ENCODE results near the gene TUBB3.

TUBB3 gene

DNA sequence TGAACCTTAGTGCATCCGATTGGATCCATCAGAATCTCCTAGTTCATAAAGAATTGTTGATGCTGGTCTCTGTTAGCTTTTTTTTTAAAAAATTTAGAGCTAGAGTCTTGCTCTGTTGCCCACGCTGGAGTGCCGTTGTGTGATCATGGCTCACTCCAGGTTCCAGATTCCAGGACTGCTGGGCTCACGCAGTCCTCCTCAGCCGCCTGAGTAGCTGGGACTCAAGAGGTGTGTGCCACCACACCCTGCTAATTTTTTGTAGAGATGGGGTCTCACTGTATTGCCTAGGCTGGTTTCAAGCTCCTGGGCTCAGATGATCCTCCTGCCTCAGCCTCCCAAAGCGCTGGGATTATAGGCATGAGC is 41.8 kb upstream of the TUBB3 start:
- Histone ChIP-seq H3K27me3 (ENCODE audit: insufficient read depth, low read depth) (no peaks in the 10 kb centered on the region), H4K20me1 (ENCODE audit: insufficient read depth) (no peaks in the 10 kb centered on the region), H3K4me3 (IDR thresholded peaks at IDR 0.05; ENCODE audit: insufficient read depth, low read depth, low read length) (no peak overlapping the region), H3K9ac (peak overlapping the region; percentile 46; the same call in 1 of the 2 replicates), H2AFZ (ENCODE audit: low read depth) (no peak overlapping the region), H3K27ac (peak overlapping the region; percentile 71), H3K79me2 (ENCODE audit: insufficient read depth, low read depth) (peaks cover 60% of the 10 kb centered on the region), H3K36me3 (ENCODE audit: insufficient read depth) (peaks cover 15% of the 10 kb centered on the region; the same call in 1 of the 2 replicates), H3K4me1 (ENCODE audit: low read depth, poor library complexity, severe bottlenecking) (peaks cover 44% of the 10 kb centered on the region), H3K4me2 (peak overlapping the region; percentile 90)
- TF ChIP-seq, protein P1, sequence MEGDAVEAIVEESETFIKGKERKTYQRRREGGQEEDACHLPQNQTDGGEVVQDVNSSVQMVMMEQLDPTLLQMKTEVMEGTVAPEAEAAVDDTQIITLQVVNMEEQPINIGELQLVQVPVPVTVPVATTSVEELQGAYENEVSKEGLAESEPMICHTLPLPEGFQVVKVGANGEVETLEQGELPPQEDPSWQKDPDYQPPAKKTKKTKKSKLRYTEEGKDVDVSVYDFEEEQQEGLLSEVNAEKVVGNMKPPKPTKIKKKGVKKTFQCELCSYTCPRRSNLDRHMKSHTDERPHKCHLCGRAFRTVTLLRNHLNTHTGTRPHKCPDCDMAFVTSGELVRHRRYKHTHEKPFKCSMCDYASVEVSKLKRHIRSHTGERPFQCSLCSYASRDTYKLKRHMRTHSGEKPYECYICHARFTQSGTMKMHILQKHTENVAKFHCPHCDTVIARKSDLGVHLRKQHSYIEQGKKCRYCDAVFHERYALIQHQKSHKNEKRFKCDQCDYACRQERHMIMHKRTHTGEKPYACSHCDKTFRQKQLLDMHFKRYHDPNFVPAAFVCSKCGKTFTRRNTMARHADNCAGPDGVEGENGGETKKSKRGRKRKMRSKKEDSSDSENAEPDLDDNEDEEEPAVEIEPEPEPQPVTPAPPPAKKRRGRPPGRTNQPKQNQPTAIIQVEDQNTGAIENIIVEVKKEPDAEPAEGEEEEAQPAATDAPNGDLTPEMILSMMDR (conservative IDR thresholded peaks at IDR 0.05; ENCODE audit: low read depth, low read length): no peak

DNA sequence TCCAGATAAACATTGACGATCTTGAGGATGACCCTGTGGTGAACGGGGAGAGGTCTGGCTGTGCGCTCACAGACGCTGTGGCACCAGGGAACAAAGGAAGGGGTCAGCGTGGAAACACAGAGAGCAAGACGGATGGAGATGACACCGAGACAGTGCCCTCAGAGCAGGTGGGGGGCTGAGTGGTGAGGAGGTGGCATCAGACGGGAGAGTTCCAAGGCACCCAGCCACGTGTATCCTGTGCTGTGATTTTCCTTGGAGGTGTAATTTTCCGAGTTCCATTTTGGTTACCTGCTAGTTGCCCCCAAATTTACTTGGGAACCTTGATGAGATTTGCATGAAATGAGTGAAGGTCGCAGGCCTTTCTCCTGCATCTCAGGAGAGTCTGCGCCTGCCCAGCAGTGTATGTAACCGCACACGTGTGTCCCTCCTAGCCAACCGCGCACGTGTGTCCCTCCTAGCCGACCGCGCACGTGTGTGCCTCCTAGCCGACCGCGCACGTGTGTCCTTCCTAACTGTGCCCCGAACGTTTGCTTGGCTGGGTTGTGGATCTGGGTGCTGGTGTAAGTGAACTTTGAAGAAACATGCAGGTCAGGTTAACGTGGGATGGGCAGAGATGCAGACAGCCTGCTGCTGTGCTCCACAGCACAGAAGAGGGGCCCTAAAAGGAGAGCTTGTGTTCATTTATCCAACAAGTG is 39.6 kb upstream of the TUBB3 start:
- TF ChIP-seq, protein P1 (conservative IDR thresholded peaks at IDR 0.05; ENCODE audit: low read depth, low read length): no peak
- no peaks in the 10 kb centered on the region for H4K20me1 ChIP-seq (ENCODE audit: insufficient read depth)

DNA sequence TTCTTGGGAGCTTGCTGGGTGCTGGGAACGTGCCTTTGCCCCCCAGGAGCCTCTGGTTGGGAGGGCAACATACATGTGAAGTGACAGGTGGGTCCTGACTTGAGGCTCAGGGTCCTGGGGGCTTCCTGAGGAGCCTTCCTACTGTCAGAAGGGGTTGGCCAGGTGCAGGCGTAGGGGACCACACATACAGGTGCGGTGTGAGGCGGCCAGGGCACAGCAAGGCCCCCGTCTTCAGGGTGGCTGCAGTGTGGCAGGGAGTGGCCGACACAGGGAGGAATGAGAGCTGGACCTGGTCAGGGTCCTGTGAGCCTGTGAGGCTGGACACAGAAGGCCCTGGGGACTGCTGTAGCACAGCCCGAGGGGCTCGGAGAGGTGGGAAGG is 39.1 kb upstream of the TUBB3 start:
- Histone ChIP-seq H3K79me2 (ENCODE audit: insufficient read depth, low read depth) (peaks cover 35% of the 10 kb centered on the region), H3K4me2 (no peak overlapping the region), H2AFZ (ENCODE audit: low read depth) (no peak overlapping the region), H3K9ac (no peak overlapping the region), H3K27ac (no peak overlapping the region), H3K4me3 (IDR thresholded peaks at IDR 0.05; ENCODE audit: insufficient read depth, low read depth, low read length) (no peak overlapping the region), H3K4me1 (ENCODE audit: low read depth, poor library complexity, severe bottlenecking) (peaks cover 33% of the 10 kb centered on the region), H3K27me3 (ENCODE audit: insufficient read depth, low read depth) (no peaks in the 10 kb centered on the region), H3K36me3 (ENCODE audit: insufficient read depth) (peaks cover 14% of the 10 kb centered on the region; the same call in 1 of the 2 replicates), H4K20me1 (ENCODE audit: insufficient read depth) (no peaks in the 10 kb centered on the region)
- TF ChIP-seq, protein P1 (conservative IDR thresholded peaks at IDR 0.05; ENCODE audit: low read depth, low read length): no peak

More for the DNA sequence above, 39.6 kb upstream of the TUBB3 start:
- Histone ChIP-seq H3K4me1 (ENCODE audit: low read depth, poor library complexity, severe bottlenecking) (peaks cover 38% of the 10 kb centered on the region), H3K4me2 (no peak overlapping the region), H3K4me3 (IDR thresholded peaks at IDR 0.05; ENCODE audit: insufficient read depth, low read depth, low read length) (no peak overlapping the region), H2AFZ (ENCODE audit: low read depth) (no peak overlapping the region), H3K27me3 (ENCODE audit: insufficient read depth, low read depth) (no peaks in the 10 kb centered on the region), H3K9ac (no peak overlapping the region), H3K36me3 (ENCODE audit: insufficient read depth) (peaks cover 14% of the 10 kb centered on the region; the same call in 1 of the 2 replicates), H3K79me2 (ENCODE audit: insufficient read depth, low read depth) (peaks cover 40% of the 10 kb centered on the region), H3K27ac (no peak overlapping the region)

DNA sequence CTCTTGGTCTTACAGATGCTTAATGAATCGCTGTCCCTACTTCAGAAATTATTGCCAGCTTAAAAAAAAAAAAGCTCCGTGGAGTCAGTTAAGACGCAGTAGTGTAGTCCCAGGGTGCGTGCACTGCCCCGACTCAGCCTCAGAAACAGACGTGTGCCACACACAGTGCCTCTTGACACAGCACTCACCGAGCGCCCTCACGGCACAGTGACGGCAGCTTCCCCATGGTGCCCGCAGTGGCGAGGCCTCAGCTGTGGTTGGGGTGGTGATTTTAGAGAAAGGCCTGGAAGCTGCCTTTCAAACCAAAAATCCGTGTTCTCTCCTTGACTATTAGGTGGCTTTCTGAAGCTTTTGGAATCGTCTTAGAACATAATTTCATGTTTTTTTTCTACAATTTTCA is 35.9 kb upstream of the TUBB3 start:
- Histone ChIP-seq H3K27ac (no peak overlapping the region), H3K79me2 (ENCODE audit: insufficient read depth, low read depth) (peaks cover 20% of the 10 kb centered on the region), H4K20me1 (ENCODE audit: insufficient read depth) (no peaks in the 10 kb centered on the region), H2AFZ (ENCODE audit: low read depth) (no peak overlapping the region), H3K4me2 (no peak overlapping the region), H3K36me3 (ENCODE audit: insufficient read depth) (peaks cover 12% of the 10 kb centered on the region; the same call in 1 of the 2 replicates), H3K4me1 (ENCODE audit: low read depth, poor library complexity, severe bottlenecking) (peaks cover 7% of the 10 kb centered on the region), H3K27me3 (ENCODE audit: insufficient read depth, low read depth) (no peaks in the 10 kb centered on the region), H3K4me3 (IDR thresholded peaks at IDR 0.05; ENCODE audit: insufficient read depth, low read depth, low read length) (no peak overlapping the region), H3K9ac (no peak overlapping the region)
- TF ChIP-seq, protein P1 (conservative IDR thresholded peaks at IDR 0.05; ENCODE audit: low read depth, low read length): no peak
